Measurements from ENCODE around the gene MOK.
A peak's percentile ranks its signal among the peaks of the same experiment; 100 is the strongest.
"Not testable (repeated sequence)": the region's sequence is repeated elsewhere in the genome, so short reads cannot be mapped to it uniquely, and the experiment has no call there.

The MOK gene

DNA sequence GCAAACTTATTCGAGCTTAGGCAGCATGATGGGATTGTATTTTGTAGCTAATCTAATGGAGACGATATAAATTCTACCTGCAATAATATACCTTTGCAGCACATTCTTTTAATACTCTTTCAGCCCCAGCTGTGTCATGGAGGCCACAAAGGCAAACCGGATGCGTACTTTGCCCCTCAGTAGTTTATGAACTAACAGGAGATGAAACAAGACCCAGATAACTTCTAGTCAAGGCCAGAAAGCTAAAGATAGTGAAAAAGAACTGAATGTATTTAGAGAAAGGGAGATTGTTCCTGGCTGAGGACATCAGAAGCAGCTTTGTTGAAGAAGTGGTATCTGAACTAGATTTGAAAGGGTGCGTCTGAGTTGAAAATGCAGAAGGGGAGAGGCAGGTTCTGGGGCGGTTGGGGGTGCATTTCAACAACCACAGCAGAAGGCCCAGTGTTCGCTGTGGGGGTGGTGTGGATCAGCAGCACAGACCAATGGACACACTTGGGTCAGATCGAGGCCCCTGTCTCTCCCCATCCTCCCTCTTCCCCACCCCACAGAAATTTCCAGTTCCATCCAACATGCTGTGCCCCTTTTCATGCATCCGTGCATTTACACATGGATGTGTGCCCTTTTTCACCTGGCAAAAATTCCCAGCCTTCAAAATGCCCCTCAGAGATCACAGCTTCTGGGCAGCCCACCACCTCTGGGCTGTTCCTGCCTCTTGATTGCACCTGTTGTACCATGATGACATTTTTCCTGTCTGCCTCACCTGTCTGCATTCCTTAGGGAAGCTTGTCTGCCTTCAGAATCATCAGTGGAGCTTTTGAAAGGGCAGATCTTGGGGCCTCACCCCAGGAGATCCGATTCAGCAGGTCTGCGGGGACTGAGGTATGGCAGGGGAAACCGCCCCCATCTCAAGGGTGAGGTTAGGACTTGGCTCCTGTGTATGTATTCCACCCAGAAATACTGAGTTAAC is 16.8 kb upstream of the MOK start:
- DNase-seq (ENCODE audit: low spot score): peak; percentile 54

DNA sequence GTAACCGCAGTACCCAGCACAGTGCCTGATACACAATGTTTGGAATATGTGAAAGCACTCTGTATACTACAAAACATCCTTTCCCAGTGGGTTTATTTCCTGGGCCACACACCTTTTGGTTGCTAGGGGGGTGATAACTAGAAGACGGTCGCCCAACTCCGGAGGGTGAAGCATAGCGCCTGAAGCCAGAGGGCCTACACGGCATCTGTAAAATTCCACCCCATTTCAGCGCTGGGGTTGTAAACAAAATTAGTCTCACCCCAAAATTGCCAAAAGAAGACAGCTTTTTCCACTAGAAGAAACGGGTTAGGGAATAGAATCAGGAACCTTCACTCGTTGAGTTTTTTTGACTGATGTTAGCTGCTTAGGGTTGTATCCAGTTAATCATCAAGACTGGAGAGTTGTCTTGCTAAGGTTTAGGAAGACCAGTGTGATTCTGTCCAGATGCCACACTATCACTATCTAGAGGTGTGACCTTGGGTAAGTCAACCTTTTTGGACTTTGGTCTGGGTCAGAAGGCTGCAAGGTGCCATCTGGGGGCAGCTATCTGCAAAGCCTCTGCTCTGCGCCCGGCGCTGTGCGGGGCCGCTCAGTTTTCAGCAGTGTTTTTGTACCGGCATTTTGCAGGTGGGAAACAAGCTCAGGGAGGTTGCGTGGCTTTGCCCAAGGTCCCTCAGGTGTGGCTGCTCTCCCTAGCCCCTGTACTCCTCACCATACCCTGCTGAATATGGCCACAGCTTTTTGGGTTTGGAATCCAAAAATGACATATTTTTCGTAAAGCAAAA is 15.9 kb upstream of the MOK start:
- DNase-seq (ENCODE audit: low spot score): peak; percentile 31

DNA sequence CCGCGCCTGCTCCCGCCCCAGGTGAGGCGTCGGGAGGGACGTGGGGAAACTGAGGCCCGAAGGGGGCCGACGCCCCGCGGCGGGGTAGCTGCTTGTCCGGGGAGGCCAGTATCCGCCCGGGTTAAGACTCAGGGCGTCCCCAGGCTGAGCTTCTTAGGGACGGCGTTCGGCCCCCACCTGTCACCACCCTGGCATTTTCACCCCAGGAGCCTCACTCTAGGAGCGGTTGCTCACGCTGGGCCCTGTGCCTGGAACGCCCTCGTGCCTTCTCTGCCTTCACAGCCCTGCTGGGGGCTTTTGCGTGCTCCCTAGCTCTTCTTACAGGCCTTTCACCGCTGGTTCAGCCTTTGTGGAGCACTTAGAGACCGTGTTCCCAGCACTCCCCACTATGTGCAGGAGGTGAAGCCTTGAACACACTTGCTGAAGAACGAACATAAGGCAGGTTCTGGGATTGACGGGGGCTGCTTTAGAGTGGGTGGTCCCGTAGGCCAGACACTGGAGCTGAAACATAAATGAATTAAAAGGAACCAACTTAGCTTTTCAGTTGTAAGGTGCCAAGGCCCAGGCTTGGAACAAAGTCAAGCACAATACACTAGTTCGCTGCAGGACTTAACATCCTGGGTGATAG is 15.2 kb upstream of the MOK start:
- peak; percentile 30 for DNase-seq (ENCODE audit: low spot score)

DNA sequence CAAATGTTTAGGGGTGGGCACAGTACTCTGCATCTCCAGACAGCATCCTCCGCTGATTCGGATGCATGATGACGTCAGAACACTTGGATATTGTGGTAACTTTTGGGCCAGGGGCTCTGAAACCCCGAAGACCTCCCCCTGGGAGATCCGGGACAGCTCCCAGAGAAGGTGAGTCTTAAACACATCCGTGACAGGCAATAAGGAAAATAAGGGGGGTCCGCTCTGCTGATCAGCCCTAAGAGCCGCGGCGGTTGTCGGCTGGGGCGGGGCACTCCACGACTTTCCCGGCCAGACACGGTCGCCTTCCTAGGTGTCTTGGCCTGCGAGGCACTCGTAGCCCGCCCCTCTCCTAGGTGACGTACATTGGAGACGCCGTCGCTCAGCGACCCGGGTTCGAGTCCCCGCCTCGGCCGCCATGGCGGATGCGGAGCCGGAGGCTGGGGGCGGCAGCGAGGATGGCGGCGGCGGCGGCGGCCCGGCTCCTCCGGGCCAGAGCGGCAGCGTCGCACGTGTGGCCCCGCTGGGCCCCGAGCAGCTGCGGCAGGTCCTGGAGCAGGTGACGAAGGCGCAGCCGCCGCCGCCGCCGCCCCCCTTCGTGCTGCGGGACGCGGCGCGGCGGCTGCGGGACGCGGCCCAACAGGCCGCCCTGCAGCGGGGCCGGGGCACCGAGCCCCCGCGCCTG is 14.5 kb upstream of the MOK start, which contains the start of gene ZNF839:
Gene ZNF839, plus strand, starts transcription at position 396 of the 682 bp plus-strand sequence. Its CDS starts 20 bp downstream, at position 416.
- DNase-seq (ENCODE audit: low spot score): peak; percentile 85

DNA sequence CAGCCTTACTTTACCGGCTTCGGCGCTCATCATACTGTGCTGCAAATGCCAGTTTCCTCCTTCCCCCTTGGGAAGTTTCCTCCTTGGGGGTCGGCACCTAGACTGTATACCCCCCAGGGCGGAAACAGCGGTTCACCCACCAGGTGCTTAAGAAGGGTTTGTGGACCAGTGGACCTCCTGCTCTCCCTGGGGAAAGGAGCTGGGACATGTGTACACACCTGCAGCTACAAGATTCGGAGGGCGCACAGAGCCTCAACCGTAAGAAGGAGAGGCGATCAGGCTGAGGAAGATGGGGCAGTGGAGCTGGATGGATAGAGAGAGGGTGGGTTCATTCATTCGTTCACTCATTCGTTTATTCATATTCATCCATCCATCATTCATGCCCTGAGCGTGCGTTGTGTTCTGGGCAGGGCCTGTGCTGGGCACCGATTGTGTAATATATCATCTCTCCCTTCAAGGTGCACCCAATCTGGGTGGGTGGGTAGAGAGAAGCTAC is 13.9 kb upstream of the MOK start:
- no peak for DNase-seq (ENCODE audit: low spot score)

DNA sequence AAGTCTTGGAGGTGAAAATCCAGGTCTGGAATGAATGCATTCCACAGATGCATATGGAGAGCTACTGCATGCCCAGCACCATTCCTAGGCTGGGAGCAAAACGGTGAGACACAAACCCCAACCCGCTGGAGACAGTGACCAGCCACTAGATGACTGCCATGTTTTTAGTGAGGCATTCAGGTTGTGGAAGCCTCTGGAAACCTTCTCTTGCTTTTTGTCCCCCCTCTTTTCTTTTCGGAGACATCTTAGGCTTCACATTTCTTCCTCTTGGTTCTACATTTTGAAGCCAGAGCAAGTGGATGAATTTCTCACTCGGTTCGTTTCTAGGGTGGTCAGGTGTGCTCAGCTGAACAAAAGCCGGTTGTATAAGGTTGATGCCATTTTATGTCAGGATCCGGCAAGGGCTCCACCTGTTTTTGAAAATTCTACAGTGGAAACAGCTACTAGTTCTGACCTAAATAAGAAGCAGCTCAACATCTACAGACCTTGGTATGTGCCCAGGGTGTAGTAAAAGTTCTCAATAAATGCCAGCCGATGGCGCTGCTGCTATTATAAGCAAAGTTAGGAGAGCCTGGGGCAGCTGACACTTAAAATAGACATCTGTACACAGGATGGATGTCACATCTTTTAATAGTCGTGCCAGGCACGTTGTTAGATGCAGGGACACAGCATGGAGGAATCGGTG is 12.7 kb upstream of the MOK start:
- peak; percentile 42 for DNase-seq (ENCODE audit: low spot score)

DNA sequence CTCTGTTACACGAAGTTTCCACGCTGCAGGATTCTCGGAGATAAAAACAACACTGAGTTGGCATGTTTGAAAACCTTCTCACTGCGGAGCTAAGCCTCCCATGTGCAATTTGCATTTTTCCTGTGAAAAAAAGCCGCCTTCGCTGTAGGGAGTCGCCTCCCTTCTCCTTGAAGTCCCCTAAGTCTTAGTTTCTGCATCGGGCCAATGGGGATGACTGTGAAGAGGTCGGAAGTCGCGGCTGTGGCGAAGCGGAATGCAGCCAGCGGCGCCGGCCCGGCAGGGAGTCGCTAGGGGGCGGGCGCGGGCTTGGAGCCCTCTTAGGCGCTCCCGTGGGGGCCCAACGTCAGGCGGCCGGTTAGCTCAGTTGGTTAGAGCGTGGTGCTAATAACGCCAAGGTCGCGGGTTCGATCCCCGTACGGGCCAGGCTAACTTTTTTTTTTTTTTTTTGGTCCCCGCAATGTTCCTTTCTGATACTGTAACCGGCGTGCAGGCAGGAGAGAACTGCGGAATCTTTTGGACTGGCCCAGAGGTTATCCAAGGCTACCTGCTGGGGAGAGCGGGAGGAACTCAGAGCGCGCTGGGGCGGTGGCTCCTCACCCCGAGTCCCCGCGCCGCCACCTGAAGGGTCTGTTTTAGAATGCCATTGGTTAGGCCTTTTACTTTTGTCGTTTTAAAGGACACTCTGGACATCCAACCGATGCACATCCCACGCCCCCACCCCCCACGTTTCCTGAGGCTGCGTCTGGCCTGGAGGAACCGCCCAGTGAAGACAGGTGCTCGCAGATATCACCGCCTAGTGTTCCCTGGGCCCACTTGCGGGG is 12.0 kb upstream of the MOK start:
- DNase-seq (ENCODE audit: low spot score): peak; percentile 78

DNA sequence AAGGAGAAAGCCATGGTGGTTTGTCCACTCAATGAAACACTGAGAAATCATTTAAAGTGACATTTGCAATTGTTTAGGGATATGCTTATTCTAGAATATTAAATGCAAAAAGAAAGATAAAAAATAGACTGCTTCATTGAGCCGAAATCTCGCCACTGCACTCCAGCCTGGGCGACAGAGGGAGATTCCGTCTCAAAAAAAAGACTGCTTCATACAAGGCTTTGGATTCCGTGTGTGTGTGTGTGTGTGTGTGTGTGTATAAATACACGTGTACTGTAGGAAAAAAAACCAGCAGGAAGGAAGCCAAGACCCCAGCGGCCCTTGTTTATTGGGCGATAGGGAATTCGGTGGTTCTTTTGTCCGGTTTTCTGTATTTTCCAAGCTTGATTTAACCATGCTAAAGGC is 11.4 kb upstream of the MOK start:
- no peak for DNase-seq (ENCODE audit: low spot score)

DNA sequence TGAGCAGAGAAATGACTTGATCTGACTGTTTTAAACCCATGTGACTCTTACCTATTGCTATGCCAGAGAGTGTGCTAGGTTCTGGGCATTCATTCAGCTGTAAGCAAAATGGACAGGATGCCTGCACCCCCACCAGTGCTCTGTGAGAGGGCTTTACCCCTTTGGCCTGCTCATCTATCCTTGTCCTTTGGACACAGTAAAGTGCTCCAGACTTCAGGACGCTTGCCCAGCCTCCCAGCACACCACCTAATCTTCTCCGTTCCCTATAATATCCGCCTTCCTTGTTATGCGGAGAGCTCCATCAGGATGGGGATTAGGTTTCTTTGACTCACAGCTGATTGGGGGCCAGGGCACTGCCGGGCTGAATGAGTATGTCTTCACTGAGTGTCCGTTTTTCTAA is 10.2 kb upstream of the MOK start:
- no peak for DNase-seq (ENCODE audit: low spot score)

DNA sequence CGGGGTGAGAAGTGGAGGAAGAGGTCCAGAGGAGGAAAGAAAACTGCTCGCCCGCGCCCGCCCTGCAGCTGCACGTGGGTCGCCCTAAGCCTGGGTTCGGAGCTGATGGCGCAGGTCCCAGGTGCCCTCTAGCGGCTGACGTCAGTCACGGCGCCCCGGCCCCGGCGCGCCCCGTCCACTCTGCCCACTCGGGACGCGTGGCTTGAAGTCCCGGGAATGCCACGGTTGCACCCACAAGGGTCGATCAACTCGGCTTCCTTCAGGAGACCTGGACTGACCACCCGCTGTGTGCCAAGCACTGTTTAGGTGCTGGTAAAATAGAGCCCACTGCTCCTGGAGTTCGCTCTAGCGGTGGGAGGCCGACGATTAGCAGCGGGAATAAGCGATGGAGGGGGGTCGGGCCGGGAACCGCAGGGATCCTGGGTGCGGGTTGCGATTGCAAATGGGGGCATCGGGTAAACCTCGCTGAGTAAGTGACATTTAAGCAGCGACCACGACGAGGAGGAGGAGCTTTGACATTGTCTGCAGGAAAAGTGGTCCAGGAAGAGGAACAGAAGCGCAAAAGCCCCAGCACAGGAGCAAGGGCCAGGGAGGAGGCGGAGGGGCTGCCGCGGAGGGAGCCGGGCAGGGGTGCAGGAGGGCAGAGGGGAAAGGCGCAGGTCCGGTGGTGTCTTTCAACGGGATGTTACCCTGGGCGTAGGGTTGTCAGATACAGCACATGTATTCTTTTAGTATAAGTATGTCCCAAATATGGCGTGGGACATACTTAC is 9.5 kb upstream of the MOK start:
- peak; percentile 80 for DNase-seq (ENCODE audit: low spot score)

DNA sequence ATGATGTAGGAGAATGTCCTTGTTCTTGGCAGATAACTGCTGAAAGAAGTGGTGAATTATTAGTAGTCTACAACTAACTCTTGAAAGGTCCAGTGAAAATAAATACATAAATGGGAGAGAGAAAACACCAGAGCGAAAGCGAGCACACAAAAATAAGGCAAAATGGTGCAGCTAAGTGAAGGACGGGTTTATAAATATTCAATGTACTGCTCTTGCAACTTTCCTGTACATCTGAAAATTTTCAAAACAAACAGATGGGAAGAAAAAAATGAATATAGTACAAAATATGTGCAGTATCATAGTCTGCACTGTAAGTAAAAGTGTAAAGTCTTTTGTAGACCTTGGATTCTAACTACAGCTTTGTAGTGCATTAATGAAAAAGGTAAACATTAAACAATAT is 1.3 kb downstream of the MOK start:
- no peak for DNase-seq (ENCODE audit: low spot score)

DNA sequence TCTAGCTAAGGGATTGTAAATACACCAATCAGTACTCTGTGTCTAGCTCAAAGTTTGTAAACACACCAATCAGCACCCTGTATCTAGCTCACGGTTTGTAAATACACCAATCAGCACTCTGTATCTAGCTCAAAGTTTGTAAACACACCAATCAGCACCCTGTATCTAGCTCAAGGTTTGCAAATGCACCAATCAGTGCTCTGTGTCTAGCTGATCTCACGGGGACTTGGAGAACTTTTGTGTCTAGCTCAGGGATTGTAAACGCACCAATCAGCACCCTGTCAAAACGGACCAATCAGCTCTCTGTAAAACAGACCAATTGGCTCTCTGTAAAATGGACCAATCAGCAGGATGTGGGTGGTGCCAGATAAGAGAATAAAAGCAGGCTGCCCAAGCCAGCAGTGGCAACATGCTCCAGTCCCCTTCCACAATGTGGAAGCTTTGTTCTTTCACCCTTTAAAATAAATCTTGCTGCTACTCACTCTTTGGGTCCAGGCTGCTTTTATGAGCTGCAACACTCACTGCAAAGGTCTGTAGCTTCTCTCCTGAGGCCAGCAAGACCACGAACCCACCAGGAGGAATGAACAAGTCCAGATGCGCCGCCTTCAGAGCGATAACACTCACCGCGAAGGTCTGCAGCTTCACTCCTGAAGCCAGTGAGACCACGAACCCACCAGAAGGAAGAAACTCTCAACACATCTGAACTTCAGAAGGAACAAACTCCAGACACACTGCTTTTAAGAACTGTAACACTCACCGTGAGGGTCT is 6.5 kb downstream of the MOK start:
- DNase-seq (ENCODE audit: low spot score): not testable (repeated sequence)

DNA sequence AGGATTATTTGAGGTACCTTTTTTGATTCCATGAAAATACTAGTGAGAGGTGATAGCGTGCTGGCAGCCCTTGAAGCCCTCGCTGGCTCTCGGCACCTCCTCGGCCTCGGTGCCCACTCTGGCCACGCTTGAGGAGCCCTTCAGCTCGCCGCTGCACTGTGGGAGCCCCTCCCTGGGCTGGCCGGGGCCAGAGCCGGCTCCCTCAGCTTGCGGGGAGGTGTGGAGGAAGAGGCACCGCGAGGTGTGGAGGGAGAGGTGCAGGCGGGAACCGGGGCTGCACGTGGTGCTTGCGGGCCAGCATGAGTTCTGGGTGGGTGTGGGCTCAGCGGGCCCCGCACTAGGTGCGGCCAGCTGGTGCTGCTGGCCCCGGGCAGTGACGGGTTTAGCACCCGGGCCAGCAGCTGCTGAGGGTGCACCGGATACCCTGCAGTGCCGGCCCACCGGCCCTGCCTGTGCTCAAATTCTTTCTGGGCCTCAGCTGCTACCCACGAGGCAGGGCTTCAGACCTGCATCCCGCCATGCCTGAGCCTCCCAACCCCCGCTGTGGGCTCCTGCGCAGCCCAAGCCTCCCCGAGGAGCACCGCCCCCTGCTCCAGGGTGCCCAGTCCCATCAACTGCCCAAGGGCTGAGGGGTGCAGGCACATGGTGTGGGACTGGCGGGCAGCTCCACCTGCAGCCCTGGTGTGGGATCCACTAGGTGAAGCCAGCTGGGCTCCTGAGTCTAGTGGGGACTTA is 7.4 kb downstream of the MOK start:
- no peak for DNase-seq (ENCODE audit: low spot score)

DNA sequence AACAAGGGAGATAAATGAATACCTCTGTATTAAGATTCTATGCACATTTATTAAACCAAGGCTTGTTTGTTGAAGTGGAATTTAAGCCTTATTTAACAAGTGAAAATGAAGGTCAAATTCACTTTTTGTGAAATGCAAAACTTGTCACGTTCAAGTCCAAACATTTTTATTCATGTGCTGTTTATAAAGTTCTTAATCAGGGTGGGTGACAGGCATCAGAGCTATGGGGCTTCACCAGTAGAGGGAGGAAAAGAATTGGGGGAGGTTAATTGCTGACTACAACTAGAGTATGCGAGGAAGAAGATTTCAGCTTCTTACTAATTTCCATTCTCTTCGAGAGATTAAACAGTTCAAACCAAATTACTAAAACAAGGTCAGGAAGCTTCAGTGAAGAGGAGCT is 9.7 kb downstream of the MOK start:
- no peak for DNase-seq (ENCODE audit: low spot score)

DNA sequence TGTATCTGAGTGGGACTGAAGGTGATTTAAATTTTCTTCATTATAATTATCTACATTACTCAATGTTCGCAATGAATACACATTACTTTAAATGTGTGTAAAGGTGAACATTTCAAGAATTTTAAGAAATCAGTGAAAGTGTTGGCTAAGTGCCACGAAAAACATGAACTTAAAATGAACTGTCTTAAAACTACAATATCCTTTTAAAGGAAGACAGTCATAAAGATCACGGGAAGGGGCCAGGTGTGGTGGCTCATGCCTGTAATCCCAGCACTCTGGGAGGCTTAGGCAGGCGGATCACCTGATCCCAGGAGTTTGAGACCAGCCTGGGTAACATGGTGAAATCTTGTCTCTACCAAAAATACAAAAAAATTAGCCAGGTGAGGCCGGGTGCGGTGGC is 11.2 kb downstream of the MOK start:
- DNase-seq (ENCODE audit: low spot score): no peak

DNA sequence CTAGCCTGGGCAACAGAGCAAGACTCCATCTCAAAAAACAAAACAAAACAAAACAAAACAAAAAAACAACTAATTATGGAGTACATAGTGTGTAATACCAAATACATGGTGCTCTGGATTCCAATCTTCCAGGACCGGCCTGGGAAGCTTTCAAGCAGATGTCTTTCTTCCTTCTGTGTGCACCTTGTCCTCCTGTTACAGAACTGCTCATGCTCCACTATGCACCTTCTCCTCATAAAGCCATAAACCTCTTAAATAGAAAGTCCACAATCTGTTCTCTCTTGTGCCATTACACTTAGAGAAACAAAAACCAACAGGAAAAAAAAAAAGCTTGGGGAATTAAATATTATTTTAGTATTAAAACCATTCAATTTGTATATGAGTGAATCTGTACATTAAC is 12.5 kb downstream of the MOK start:
- DNase-seq (ENCODE audit: low spot score): no peak

DNA sequence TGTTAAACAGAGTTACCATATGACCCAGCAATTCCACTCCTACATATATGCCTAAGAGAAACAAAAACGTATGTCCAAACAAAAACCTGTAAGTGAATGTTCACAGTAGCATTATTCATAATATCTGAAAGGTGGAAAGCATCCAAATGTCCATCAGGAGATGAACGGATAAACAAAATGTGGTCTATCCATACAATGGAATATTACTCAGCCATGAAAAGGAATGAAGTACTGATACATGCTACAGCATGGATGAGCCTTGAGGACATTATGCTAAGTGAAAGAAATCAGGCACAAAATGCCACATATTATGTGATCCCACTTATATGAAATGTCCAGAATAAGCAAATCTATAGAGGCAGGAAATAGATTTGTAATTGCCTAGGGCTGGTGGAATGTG is 16.8 kb downstream of the MOK start:
- no peak for DNase-seq (ENCODE audit: low spot score)

DNA sequence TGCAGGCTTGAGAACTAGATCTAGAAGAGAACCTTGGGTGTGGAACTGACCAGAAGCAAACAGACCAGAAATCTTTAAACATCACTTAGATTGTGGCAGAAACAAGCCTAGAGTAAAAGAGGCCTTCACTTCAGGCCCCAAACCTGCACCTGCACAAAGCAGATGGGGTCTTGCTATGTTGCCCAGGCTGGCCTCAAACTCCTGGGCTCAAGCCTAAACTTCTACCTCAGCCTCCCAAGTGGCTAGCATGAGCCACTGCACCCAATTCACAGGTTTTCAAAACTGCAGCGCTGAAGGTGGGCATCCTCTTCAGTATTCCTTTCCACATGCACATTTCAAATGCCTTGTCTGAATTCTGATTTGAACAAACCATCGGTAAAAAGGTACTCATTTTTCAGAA is 19.9 kb downstream of the MOK start:
- no peak for DNase-seq (ENCODE audit: low spot score)

Data from HuH-7 (cell line).